ENCODE measurements around the gene ENTREP1. TPM values are rescaled to one million over a fixed set of nuclear protein-coding genes. Genes with fewer than 3 reads are reported as not detected.

ENTREP1 gene, protein sequence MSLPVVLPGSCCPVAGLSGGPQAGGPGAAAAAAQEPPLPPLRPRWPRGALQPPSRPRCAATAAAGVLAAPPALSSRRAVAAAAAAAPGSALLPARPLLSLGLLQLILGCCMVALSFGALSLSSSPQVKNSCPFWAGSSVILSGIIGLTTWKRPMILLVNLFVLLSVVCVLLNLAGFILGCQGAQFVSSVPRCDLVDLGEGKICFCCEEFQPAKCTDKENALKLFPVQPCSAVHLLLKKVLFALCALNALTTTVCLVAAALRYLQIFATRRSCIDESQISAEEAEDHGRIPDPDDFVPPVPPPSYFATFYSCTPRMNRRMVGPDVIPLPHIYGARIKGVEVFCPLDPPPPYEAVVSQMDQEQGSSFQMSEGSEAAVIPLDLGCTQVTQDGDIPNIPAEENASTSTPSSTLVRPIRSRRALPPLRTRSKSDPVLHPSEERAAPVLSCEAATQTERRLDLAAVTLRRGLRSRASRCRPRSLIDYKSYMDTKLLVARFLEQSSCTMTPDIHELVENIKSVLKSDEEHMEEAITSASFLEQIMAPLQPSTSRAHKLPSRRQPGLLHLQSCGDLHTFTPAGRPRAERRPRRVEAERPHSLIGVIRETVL
- 6.1 and 9.8 TPM in 2 replicates for total RNA-seq

DNA sequence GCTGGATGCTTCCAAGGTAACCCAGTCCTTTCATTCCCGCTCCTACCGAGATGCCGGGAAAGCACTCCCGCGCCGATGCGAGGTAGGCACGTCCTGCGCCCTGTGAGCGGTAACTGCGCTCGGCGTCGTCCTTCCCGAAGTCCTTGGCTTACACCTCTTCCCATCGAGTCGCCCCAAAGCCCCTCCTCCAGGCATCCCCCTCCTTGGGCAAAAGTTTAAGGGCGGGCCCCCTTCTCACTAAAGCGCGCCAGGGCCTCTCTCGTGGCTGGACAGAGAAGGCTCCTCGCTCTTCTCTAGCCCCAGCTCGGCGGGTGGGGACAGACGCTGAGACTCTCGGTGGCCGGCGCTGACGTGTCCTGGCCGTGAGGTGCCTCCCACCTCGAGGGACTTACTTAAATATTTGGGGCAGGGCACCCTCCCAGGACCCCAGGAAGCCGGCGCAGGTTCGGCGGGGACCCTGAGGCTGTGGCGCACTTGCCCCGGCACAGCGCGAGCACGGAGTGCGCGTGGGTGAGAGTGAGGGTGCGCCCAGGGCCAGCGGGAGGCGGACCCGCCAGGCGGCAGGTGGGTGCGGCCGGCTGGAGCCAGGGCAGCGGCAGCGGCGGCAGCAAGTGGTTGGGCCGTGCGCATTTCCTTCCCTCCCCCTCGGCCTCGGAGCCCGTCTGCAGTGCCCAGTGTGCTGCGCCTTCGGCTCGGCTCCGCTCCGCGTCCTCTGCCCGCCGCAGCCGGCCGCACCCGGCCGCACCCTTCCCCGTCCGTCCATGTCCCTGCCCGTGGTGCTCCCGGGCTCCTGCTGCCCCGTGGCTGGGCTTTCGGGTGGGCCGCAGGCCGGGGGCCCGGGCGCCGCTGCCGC, at the start of gene ENTREP1:
Gene ENTREP1, plus strand, starts transcription at position 667 of the 853 bp plus-strand sequence. Its CDS starts 95 bp downstream, at position 762.

Other genes with a start within 250 kb of the ENTREP1 start
- 108 and 165 TPM in 2 replicates for gene TJP2, start 150.9 kb upstream of the ENTREP1 start, total RNA-seq

Data from vein endothelial cell (primary cell).